GM19455 (cell line): ENCODE measurements around the gene MAGI1.

Source experiments
- ATAC-seq: cut with Tn5 transposase; IDR thresholded peaks from one replicate; pipeline ENCODE4 v1.9.1; 2021; ENCODE audit not compliant: unreplicated experiment

Gene MAGI1

DNA sequence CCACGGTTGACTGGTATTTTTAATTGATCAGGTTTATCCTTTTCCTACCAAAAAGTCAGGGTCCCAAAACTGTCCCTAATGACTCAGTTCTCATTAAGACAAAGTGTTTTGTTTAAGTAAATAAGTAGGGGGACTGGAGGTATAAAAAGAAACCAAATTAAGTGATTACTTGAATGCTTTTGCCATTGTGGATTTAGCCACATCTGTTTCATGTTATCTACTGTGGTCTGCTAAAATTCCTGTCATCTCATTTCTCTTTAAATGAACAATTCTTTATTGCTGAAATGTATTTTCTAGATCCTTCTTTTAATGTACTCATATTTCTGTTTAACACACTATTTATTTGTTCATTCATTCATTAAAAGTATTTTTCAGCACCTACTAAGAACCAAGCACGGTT, 725.1 kb downstream of the MAGI1 start:
- ATAC-seq, result no peak

DNA sequence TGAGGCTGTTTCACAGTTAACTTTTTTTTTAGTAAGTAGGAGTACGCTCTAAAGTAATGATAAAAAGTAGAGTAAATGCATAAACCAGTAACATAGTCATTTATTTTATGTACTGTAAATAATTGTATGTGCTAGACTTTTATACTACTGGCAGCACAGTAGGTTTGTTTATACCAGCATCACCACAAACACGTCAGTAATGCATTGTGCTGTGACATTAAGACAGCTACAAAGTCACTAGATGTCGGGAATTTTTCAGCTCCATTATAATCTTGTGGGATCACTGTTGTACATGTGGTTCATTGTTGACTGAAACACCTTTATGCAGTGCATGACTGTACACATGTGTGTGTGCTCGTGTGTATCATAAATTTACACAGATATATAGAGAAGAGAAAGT, 732.9 kb downstream of the MAGI1 start:
- ATAC-seq, result no peak
